C4-2B (cell line): Measurements from ENCODE around the gene POLK.
"Not testable (repeated sequence)": the region's sequence is repeated elsewhere in the genome, so short reads cannot be mapped to it uniquely, and the experiment has no call there.

Experiments
- H3K27ac ChIP-seq: fragments of 450-650 bp; 2 replicates; pipeline ENCODE4 v1.5.1; 2017
- ZFX ChIP-seq: fragments of 450-650 bp; IDR thresholded peaks from 2 replicates; pipeline ENCODE4 v1.6.1; 2017
- TF ChIP-seq, protein P1 (sequence below): fragments of 450-650 bp; conservative IDR thresholded peaks from 2 replicates; pipeline ENCODE4 v1.5.1; 2017; ENCODE audit warnings: mild to moderate bottlenecking

Gene POLK

DNA sequence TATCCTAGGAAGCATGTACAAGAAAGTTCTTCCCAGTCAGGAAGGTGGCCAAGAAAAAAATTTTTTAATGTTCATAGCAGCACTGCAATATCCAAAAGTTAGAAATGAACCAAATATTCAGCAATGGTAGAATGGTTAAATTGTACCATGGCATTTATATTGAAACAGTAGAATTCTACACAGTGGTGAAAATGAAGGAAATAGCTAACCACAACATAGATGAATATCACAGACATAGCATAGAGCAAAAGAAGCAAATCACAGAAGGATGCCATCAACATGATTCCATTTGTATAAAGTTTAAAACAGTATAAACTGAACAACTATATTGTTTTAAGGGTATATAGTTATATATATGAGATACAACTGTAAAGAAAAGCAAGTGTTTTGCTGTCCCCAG, 88.8 kb downstream of the POLK start:
- H3K27ac ChIP-seq, result no peak overlapping the region
- TF ChIP-seq ZFX, result no peak
- TF ChIP-seq, protein P1, sequence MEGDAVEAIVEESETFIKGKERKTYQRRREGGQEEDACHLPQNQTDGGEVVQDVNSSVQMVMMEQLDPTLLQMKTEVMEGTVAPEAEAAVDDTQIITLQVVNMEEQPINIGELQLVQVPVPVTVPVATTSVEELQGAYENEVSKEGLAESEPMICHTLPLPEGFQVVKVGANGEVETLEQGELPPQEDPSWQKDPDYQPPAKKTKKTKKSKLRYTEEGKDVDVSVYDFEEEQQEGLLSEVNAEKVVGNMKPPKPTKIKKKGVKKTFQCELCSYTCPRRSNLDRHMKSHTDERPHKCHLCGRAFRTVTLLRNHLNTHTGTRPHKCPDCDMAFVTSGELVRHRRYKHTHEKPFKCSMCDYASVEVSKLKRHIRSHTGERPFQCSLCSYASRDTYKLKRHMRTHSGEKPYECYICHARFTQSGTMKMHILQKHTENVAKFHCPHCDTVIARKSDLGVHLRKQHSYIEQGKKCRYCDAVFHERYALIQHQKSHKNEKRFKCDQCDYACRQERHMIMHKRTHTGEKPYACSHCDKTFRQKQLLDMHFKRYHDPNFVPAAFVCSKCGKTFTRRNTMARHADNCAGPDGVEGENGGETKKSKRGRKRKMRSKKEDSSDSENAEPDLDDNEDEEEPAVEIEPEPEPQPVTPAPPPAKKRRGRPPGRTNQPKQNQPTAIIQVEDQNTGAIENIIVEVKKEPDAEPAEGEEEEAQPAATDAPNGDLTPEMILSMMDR, result no peak

- TF ChIP-seq ZFX, result no peak
- TF ChIP-seq, protein P1, result no peak
- H3K27ac ChIP-seq, result no peak overlapping the region
Measured at GRCh38 chr5:75601567-75601966, 89.9 kb downstream of the POLK start.

DNA sequence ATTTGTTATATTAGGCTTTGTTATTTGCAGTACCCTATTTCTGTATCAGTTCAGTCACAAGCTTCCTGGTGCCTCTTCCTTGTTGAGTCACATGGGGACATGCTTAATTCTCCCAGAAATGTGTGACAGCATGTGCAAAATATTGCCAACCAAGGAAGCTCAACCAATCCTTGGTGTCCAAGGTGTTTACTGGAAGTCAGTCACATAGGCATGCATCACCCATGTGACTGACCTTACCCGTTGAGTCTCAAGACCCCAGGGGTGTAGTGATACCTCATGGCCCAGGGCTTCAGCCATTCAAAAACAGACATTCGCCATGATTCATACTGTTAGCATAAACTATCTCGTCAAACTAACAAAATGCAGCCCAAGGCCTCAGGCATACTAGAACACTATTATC, 90.3 kb downstream of the POLK start:
- H3K27ac ChIP-seq, result no peak overlapping the region
- TF ChIP-seq ZFX, result no peak
- TF ChIP-seq, protein P1, result no peak

DNA sequence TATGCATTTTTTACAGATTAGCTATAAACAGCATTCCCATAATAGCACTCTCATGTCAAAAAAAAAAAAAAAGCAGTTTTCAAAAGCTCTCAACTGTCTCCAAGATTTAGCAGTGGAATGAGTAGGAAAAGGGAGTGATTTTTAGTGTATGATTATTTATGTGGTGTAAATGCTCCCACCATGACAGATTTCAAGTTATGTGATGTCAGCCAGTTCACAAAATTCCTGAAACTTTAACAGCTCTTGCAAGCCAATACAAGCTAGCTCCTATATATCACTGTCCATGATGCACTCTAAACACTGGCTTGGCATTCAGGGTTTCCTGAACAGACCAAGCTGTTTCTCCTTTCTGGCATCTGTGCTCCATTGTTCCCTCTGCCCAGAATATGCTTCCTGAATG, 91.7 kb downstream of the POLK start:
- TF ChIP-seq ZFX, result no peak
- no peak overlapping the region for H3K27ac ChIP-seq

DNA sequence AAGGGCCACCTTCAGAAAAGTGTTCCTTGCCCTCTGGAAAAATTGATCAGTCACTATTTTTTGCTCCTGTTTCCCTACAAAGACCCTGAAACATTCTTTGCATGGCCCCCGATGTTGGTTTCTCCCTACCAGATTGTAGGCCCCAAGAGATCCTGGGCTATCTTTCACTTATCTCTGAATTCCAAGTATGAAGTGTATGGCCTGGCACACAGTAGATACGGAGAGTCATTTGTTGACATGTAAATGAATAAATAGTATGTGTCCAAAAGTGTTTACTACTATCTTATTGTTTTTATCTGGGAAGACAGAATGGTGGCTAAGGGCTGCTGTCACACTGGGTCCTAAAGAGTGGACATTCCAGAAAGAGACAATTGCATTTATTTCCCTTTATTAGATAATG, 92.1 kb downstream of the POLK start:
- TF ChIP-seq, protein P1, result no peak
- no peak for TF ChIP-seq ZFX
- H3K27ac ChIP-seq, result no peak overlapping the region

DNA sequence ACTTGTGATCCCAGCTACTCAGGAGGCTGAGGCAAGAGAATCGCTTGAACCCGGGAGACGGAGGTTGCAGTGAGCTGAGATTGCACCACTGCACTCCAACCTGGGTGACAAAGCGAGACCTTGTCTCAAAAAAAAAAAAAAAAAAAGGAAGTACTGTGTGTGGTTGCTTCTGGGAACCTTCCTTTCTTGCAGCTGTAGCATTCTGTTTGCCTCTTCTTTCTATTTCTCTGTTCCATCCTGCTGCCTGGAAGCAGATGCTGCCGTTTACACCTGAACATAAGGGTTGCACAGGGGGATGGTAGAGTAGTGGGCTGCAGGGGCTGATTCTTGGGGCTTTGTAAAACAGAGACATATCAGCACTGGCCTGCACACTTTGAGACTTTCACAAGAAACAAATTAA, 95.7 kb downstream of the POLK start:
- not testable (repeated sequence) for H3K27ac ChIP-seq

DNA sequence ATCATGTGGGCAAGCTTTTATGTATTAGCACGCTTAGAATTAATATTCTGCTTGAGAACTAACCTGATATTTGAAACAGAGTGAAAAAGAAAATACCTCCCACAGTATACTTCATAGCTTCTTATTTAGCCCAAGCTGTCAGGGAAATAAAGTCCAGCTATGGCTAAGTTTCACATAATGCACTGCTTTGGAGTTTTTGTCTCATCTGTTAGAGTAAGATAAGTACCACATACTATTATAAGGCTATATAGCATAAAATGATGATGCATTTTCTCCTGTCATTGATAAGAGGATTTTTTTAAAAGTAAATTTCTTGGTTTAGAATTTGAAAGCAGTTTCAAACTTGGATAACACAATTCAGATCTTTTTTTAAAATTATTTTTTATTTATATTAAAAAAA, 97.2 kb downstream of the POLK start:
- TF ChIP-seq ZFX, result no peak
- TF ChIP-seq, protein P1, result no peak
- no peak overlapping the region for H3K27ac ChIP-seq

- no peak overlapping the region for H3K27ac ChIP-seq
- no peak for TF ChIP-seq ZFX
- TF ChIP-seq, protein P1, result no peak
Measured at GRCh38 chr5:75610201-75610600, 98.5 kb downstream of the POLK start.

DNA sequence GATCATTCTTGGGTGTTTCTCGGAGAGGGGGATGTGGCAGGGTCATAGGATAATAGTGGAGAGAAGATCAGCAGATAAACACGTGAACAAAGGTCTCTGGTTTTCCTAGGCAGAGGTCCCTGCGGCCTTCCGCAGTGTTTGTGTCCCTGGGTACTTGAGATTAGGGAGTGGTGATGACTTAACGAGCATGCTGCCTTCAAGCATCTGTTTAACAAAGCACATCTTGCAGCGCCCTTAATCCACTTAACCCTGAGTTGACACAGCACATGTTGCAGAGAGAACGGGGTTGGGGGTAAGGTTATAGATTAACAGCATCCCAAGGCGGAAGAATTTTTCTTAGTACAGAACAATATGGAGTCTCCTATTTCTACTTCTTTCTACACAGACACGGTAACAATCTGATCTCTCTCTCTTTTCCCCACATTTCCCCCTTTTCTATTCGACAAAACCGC, 99.2 kb downstream of the POLK start:
- not testable (repeated sequence) for H3K27ac ChIP-seq
